Astrocyte (in vitro differentiated cells and primary cell): ENCODE data around the gene CHD5.

Experiments
- CTCF ChIP-seq: IDR thresholded peaks from 2 replicates; pipeline ENCODE4 v1.5.1; 2011; ENCODE audit warnings: low read depth, mild to moderate bottlenecking, inconsistent platforms, low read length, moderate library complexity; ENCODE audit not compliant: insufficient read depth
- EZH2 ChIP-seq: IDR thresholded peaks from 2 replicates; pipeline ENCODE4 v1.6.1; 2012; ENCODE audit warnings: mild to moderate bottlenecking, low read length, inconsistent platforms; ENCODE audit not compliant: insufficient read depth

GRCh38 chr1:6099787-6100765 is 80.0 kb downstream of the CHD5 start:
- TF ChIP-seq CTCF (no peak), EZH2 (no peak)
